Loucy (cell line): ENCODE data around the gene LUC7L3.
"Not testable (repeated sequence)": the region's sequence is repeated elsewhere in the genome, so short reads cannot be mapped to it uniquely, and the experiment has no call there.

ENCODE experiments used
- H2AFZ ChIP-seq: fragments of 200-600 bp; sonication (generic); 2 replicates; pipeline ENCODE4 v1.6.0; 2016; ENCODE audit warnings: antibody characterized with exemption, mild to moderate bottlenecking, low read length, moderate library complexity
- H3F3A ChIP-seq: fragments of 200-600 bp; 2 replicates; pipeline ENCODE4 v1.6.0; 2016; ENCODE audit warnings: antibody characterized with exemption, low read depth, mild to moderate bottlenecking
- H3K27me3 ChIP-seq: fragments of 200-600 bp; sonication (generic); 2 replicates; pipeline ENCODE4 v1.6.1; 2014; ENCODE audit warnings: low read length, mild to moderate bottlenecking; ENCODE audit not compliant: insufficient read depth, poor library complexity, severe bottlenecking
- H3K36me3 ChIP-seq: fragments of 200-600 bp; sonication (generic); 2 replicates; pipeline ENCODE4 v1.6.1; 2016; ENCODE audit warnings: low read length; ENCODE audit not compliant: insufficient read depth
- H3K4me1 ChIP-seq: fragments of 200-600 bp; sonication (generic); 2 replicates; pipeline ENCODE4 v1.5.1; 2014; ENCODE audit warnings: low read length, mild to moderate bottlenecking; ENCODE audit not compliant: insufficient read depth, poor library complexity, severe bottlenecking
- H3K4me2 ChIP-seq: fragments of 200-600 bp; sonication (generic); 2 replicates; pipeline ENCODE4 v1.6.0; 2014; ENCODE audit warnings: antibody characterized with exemption, low read length, low read depth, mild to moderate bottlenecking; ENCODE audit not compliant: poor library complexity, severe bottlenecking
- H3K4me3 ChIP-seq: fragments of 200-600 bp; sonication (generic); 2 replicates; pipeline ENCODE4 v1.5.1; 2014; ENCODE audit warnings: low read length, mild to moderate bottlenecking, mixed read lengths; ENCODE audit not compliant: poor library complexity, severe bottlenecking
- H3K79me2 ChIP-seq: fragments of 200-600 bp; sonication (generic); 2 replicates; pipeline ENCODE4 v1.6.1; 2014; ENCODE audit warnings: low read length; ENCODE audit not compliant: insufficient read depth
- H3K9ac ChIP-seq: fragments of 200-600 bp; sonication (generic); 2 replicates; pipeline ENCODE4 v1.6.0; 2014; ENCODE audit warnings: mild to moderate bottlenecking, low read depth, low read length, moderate library complexity; ENCODE audit not compliant: poor library complexity, severe bottlenecking
- H3K9me2 ChIP-seq: fragments of 200-600 bp; sonication (generic); replicated peaks from 2 replicates; pipeline ENCODE4 v1.6.1; 2016; ENCODE audit warnings: low read depth, low read length, mixed read lengths
- H3K9me3 ChIP-seq: fragments of 200-600 bp; sonication (generic); 2 replicates; pipeline ENCODE4 v1.6.1; 2014; ENCODE audit warnings: mild to moderate bottlenecking, antibody characterized with exemption, low read length, low read depth; ENCODE audit not compliant: insufficient read depth
- H4K20me1 ChIP-seq: fragments of 200-600 bp; sonication (generic); 2 replicates; pipeline ENCODE4 v1.6.0; 2014; ENCODE audit warnings: antibody characterized with exemption, low read length, mild to moderate bottlenecking; ENCODE audit not compliant: insufficient read depth, poor library complexity, severe bottlenecking
- EZH2phosphoT487 ChIP-seq: fragments of 200-600 bp; IDR thresholded peaks from 2 replicates; pipeline ENCODE4 v1.6.1; 2018; ENCODE audit warnings: antibody characterized with exemption, mild to moderate bottlenecking, moderate library complexity, borderline replicate concordance
- TF ChIP-seq, protein P1 (sequence below): fragments of 200-600 bp; sonication (generic); conservative IDR thresholded peaks from 2 replicates; pipeline ENCODE4 v1.5.1; 2014; ENCODE audit warnings: mild to moderate bottlenecking, antibody characterized with exemption, low read length

The LUC7L3 gene

DNA sequence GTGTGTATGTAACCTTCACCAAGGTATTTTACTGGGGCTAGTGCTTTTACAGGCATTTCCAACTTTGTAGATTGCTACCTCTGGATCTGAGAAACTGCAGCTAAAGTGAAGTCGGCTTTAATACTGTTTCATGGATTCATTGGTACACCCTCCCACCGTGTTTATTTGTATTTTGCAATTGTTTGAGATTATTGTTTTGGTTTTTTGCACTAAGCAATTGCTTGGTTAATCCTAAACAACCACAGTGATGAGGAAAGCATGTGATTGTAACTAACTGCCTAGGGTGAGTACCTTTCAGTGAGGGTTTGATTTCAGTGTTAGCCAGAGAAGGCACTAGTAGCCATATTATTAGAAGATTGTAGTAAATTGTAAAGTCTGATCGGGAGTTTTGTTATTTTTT, 3.3 kb downstream of the LUC7L3 start:
- Histone ChIP-seq H3K79me2 (peaks cover 84% of the 10 kb centered on the region), H3K27me3 (no peaks in the 10 kb centered on the region), H3K9ac (peak overlapping the region; percentile 93), H3K4me3 (peak overlapping the region; percentile 75), H3K4me2 (peak overlapping the region; percentile 97), H4K20me1 (peaks cover 82% of the 10 kb centered on the region), H3K9me3 (no peaks in the 10 kb centered on the region), H3K9me2 (no peaks in the 10 kb centered on the region), H3K4me1 (peaks cover 50% of the 10 kb centered on the region), H3K36me3 (no peaks in the 10 kb centered on the region), H2AFZ (no peak overlapping the region), H3F3A (no peaks in the 10 kb centered on the region)
- no peak for TF ChIP-seq EZH2phosphoT487
- TF ChIP-seq, protein P1, sequence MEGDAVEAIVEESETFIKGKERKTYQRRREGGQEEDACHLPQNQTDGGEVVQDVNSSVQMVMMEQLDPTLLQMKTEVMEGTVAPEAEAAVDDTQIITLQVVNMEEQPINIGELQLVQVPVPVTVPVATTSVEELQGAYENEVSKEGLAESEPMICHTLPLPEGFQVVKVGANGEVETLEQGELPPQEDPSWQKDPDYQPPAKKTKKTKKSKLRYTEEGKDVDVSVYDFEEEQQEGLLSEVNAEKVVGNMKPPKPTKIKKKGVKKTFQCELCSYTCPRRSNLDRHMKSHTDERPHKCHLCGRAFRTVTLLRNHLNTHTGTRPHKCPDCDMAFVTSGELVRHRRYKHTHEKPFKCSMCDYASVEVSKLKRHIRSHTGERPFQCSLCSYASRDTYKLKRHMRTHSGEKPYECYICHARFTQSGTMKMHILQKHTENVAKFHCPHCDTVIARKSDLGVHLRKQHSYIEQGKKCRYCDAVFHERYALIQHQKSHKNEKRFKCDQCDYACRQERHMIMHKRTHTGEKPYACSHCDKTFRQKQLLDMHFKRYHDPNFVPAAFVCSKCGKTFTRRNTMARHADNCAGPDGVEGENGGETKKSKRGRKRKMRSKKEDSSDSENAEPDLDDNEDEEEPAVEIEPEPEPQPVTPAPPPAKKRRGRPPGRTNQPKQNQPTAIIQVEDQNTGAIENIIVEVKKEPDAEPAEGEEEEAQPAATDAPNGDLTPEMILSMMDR: no peak

DNA sequence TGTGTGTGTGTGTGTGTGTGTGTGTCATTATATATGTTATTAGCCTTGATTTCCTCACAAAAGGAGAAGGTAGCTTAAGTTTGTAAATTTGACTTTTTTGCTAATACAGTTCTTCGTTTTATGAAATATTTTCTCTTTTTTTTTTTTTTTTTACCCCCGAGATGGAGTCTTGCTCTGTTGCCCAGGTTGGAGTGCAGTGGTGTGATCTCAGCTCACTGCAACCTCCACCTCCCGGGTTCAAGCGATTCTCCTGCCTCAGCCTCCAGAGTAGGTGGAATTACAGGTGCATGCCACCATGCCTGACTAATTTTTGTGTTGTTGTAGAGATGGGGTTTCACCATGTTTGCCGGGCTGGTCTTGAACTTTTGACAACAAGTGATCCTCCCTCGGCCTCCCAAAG, 5.2 kb downstream of the LUC7L3 start:
- Histone ChIP-seq H3K4me3 (peak overlapping the region; percentile 75), H3K4me2 (peak overlapping the region; percentile 97), H3K79me2 (peaks cover 100% of the 10 kb centered on the region), H3K4me1 (peaks cover 60% of the 10 kb centered on the region), H4K20me1 (peaks cover 100% of the 10 kb centered on the region)
- not testable (repeated sequence) for H3K9me2 ChIP-seq, H3K9ac ChIP-seq, H2AFZ ChIP-seq, H3F3A ChIP-seq, H3K36me3 ChIP-seq, H3K27me3 ChIP-seq, H3K9me3 ChIP-seq

DNA sequence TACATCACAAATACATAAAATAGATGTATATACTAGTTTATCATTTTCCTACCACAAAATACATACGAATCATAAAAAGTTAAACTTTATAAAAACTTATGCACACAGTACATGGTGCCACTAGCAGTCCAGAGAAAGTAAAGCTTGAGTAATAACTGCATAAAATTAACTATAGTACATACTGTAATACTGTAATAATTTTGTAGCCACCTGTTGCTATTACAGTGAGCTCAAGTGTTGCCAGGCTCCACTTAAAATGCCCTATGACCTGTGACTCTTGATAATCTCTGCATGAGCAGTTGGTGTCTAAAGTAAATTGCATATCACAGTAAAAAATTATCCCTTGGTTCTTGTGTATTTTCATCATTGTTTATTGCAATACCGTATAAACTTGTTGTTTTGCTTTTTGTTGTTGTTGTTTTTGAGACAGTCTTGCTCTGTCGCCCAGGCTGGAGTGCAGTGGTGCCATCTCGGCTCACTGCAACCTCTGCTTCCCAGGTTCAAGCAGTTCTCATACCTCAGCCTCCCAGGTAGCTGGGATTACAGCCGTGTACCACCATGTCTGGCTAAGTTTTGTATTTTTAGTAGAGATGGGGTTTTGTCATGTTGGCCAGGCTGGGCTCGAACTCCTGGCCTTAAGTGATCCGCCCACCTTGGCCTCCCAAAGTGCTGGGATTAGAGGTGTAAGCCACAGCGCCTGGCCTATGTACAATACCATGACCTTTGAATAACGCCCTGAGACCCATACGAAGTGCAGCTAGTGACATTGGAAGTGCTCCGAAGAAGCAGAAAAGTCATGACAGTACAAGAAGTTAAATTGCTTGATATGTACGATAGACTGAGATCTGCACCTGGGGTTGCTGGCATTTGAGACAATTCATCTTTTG, 6.6 kb downstream of the LUC7L3 start:
- H3K4me2 ChIP-seq: peak overlapping the region; percentile 97

More for the DNA sequence above, 6.6 kb downstream of the LUC7L3 start:
- TF ChIP-seq EZH2phosphoT487: no peak
- TF ChIP-seq, protein P1: no peak
- Histone ChIP-seq H3K9me2 (no peaks in the 10 kb centered on the region), H3K4me3 (peak overlapping the region; percentile 75), H3K9ac (peak overlapping the region; percentile 40), H2AFZ (no peak overlapping the region), H3K27me3 (no peaks in the 10 kb centered on the region), H3K9me3 (no peaks in the 10 kb centered on the region), H3K4me1 (peaks cover 59% of the 10 kb centered on the region), H3F3A (no peaks in the 10 kb centered on the region), H3K36me3 (no peaks in the 10 kb centered on the region), H4K20me1 (peaks cover 100% of the 10 kb centered on the region), H3K79me2 (peaks cover 100% of the 10 kb centered on the region)
